Peyer's patch (tissue), 4 donors: ENCODE measurements around the gene PCDHA1.

ENCODE experiments used
- CTCF ChIP-seq, 6 experiments: fragments of 450-650 bp in 4 of 6; fragments of 200-600 bp in 2 of 6; sonication (generic) in 1 of 6; IDR thresholded peaks; one replicate each; pipeline ENCODE4 v1.5.1; 2017 to 2019; ENCODE audit warnings: antibody characterized with exemption in 6 of 6, mild to moderate bottlenecking in 3 of 6, moderate library complexity in 1 of 6
- POLR2A ChIP-seq, 2 donors: fragments of 450-650 bp; IDR thresholded peaks; one replicate each; pipeline ENCODE4 v1.5.1; 2017; ENCODE audit warnings: antibody characterized with exemption in 2 of 2, mild to moderate bottlenecking in 2 of 2, moderate library complexity in 2 of 2

DNA sequence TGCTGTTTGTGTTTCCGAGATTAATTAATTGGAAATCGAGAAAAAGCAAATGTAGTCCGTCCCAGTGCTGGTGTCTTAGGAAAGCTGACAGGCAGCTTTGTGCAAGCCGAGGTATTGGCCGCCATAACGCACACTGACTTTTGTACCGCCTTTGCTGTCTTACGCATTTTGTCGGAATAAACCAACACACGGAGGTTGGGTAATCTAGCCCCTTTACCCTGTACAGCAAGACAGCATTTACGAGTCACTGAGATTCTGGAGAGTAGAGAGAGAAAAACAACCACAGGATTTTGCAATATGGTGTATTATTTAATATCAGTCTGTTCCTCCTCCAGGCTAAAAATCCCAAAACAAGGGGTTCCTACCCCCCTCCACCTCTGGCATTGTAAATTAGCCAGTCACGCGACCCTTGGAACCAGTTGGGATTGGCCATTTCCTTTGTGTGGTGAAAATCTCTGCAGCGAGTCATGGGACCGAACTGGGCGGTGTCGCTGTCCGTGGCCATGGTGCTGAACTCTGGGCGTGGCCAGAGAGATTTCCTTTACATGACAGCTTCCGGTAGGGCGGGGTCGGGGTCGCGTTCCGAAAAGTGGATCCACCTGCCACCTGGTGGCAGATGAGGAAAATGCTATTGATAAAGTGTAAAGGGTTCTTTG is 255.0 kb downstream of the PCDHA1 start:
- TF ChIP-seq POLR2A (IDR thresholded peaks at IDR 0.05), result no peak
- TF ChIP-seq CTCF (IDR thresholded peaks at IDR 0.05), result peak in 5 of 6 experiments; percentile 37 to 49 (median 41)
